GM12892 (cell line): ENCODE data around the gene ELMO3.

Experiments
- POLR2A ChIP-seq: IDR thresholded peaks from 2 replicates; pipeline ENCODE4 v1.6.1; 2011; ENCODE audit warnings: low read depth, low read length, control low read depth
- POLR2AphosphoS5 ChIP-seq: IDR thresholded peaks from 2 replicates; pipeline ENCODE4 v1.6.1; 2011; ENCODE audit warnings: low read depth, low read length, control low read depth

DNA sequence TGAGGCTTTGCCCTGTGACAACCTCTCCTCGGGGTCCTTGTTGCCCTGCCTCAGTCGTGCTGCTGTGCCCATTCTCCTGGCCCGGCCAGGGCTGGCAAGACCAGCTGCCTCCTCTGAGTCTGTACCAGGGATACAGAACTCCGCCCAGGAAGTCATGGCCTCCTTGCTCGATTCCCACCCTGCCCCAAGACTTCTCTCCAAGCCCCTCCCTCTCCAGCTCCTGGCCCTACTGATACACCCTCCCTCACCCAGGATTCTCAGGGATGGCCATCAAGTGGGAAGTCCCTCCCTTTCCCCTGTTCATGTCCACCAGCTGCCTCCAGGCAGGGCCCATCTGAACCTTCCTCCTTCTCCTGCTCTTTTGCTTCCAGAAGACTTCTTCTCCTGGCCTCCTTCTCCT is 16.8 kb downstream of the ELMO3 start:
- TF ChIP-seq POLR2A = no peak
- no peak for TF ChIP-seq POLR2AphosphoS5
